Cerebellar nuclear complex (tissue), 1 donor: ENCODE results near the gene DLX3.
"Not testable (repeated sequence)": the region's sequence is repeated elsewhere in the genome, so short reads cannot be mapped to it uniquely, and the experiment has no call there.

Source experiments
- DNase-seq, 2 experiments: peaks; one replicate each; lab custom pipeline; 2025; lab: John Stamatoyannopoulos, UW

The DLX3 gene

GRCh38 chr17:49995055-49995738 is at the start of gene DLX3:
Gene DLX3 (minus strand): TSS chr17:49995224. CDS start chr17:49994998, 226 bp downstream.
- no peak for DNase-seq

- no peak for DNase-seq
Measured at GRCh38 chr17:50044483-50044882, 49.5 kb upstream of the DLX3 start.

GRCh38 chr17:50043290-50044148 is 48.5 kb upstream of the DLX3 start:
- DNase-seq = no peak

GRCh38 chr17:50042211-50042610 is 47.2 kb upstream of the DLX3 start:
- DNase-seq = no peak

- not testable (repeated sequence) for DNase-seq
Measured at GRCh38 chr17:50040496-50040895, 45.5 kb upstream of the DLX3 start.

GRCh38 chr17:50039058-50039457 is 44.0 kb upstream of the DLX3 start:
- DNase-seq = no peak

GRCh38 chr17:50037321-50038107 is 42.5 kb upstream of the DLX3 start:
- DNase-seq = no peak

GRCh38 chr17:50036455-50037261 is 41.6 kb upstream of the DLX3 start:
- no peak for DNase-seq

GRCh38 chr17:50035945-50036344 is 40.9 kb upstream of the DLX3 start:
- DNase-seq = no peak

GRCh38 chr17:50035421-50035879 is 40.4 kb upstream of the DLX3 start:
- no peak for DNase-seq

- no peak for DNase-seq
Measured at GRCh38 chr17:50034498-50035364, 39.7 kb upstream of the DLX3 start.

GRCh38 chr17:50033316-50033715 is 38.3 kb upstream of the DLX3 start:
- DNase-seq = no peak

GRCh38 chr17:50029185-50029584 is 34.2 kb upstream of the DLX3 start:
- no peak for DNase-seq

GRCh38 chr17:50028736-50029120 is 33.7 kb upstream of the DLX3 start:
- DNase-seq = no peak

GRCh38 chr17:50027881-50028735 is 33.1 kb upstream of the DLX3 start:
- DNase-seq = no peak

- no peak for DNase-seq
Measured at GRCh38 chr17:50027172-50027880, 32.3 kb upstream of the DLX3 start.

- peak in 1 of 2 experiments; percentile 12 for DNase-seq
Measured at GRCh38 chr17:50026837-50027171, 31.8 kb upstream of the DLX3 start.

GRCh38 chr17:50026046-50026675 is 31.1 kb upstream of the DLX3 start:
- no peak for DNase-seq

- DNase-seq = no peak
Measured at GRCh38 chr17:50024808-50025207, 29.8 kb upstream of the DLX3 start.
